Measurements from ENCODE around the gene DTD1.

DNA sequence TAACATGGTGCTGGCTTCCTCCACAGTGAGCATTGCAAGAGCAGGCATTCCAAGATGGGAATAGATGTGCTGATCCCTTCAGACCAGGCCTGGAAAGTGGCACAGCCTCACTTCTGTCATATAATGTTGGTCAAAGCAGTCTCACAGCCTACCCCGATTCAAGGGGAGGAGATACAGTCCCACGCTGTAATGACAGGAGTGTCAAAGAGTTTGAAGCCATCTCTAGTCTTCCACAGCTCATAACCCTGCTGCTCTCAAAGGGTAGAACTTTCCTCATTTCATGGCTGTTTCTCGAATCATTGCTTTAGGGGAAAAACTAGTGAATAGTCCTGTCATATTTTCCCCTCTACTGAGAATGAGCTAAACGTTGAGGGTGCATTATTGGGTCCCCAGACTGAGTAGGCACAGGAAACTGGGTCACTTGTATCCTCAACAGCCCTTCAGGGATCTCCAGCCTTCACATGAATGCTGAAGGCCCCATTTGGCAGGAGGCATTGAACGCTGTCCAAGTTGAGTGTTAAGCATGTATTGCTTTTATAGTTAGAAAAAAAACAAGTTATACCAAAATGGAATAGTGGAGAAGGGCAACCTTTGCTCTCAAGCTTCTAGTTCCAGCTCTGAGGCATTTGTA is 27.3 kb downstream of the DTD1 start:
- TF ChIP-seq POLR2A (IDR thresholded peaks at IDR 0.05) (no peak), EP300 (IDR thresholded peaks at IDR 0.05) (no peak)
- TF ChIP-seq, protein P1, sequence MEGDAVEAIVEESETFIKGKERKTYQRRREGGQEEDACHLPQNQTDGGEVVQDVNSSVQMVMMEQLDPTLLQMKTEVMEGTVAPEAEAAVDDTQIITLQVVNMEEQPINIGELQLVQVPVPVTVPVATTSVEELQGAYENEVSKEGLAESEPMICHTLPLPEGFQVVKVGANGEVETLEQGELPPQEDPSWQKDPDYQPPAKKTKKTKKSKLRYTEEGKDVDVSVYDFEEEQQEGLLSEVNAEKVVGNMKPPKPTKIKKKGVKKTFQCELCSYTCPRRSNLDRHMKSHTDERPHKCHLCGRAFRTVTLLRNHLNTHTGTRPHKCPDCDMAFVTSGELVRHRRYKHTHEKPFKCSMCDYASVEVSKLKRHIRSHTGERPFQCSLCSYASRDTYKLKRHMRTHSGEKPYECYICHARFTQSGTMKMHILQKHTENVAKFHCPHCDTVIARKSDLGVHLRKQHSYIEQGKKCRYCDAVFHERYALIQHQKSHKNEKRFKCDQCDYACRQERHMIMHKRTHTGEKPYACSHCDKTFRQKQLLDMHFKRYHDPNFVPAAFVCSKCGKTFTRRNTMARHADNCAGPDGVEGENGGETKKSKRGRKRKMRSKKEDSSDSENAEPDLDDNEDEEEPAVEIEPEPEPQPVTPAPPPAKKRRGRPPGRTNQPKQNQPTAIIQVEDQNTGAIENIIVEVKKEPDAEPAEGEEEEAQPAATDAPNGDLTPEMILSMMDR (IDR thresholded peaks at IDR 0.05): no peak
